Measurements from ENCODE around the gene SRRM5. TPM values are rescaled to one million over a fixed set of nuclear protein-coding genes. Genes with fewer than 3 reads are reported as not detected.

SRRM5 gene
- total and polyA plus RNA-seq, 2 of the 13 experiments (the other 11 are each of a cell fraction or from before 2014, with no cell fraction given): 0.11 to 0.16 TPM

GRCh38 chr19:43660971-43661360 is 49.1 kb downstream of the SRRM5 start (continued):
- TF ChIP-seq ZNF790 (CRISPR knock-in tag; IDR thresholded peaks at IDR 0.05; ENCODE audit: borderline replicate concordance) (no peak), HNF1A (IDR thresholded peaks at IDR 0.05; ENCODE audit: low read depth) (no peak), HNF1A (CRISPR knock-in tag; IDR thresholded peaks at IDR 0.05; ENCODE audit: borderline replicate concordance) (no peak), SSRP1 (CRISPR knock-in tag; IDR thresholded peaks at IDR 0.05) (no peak), LCORL (IDR thresholded peaks at IDR 0.05) (no peak), LCORL (CRISPR knock-in tag; IDR thresholded peaks at IDR 0.05) (no peak), DBP (CRISPR knock-in tag; IDR thresholded peaks at IDR 0.05; ENCODE audit: not compliant biosample characterization) (no peak)

GRCh38 chr19:43662487-43662886 is 50.6 kb downstream of the SRRM5 start:
- Histone ChIP-seq H3K79me2 (ENCODE audit: insufficient read depth, low read length) (no peaks in the 10 kb centered on the region), H3K27ac (ENCODE audit: extremely low read length, insufficient read depth, low read length) (no peak overlapping the region), H3K4me3 (replicated peaks in 1 of 3; ENCODE audit: insufficient read depth in 1 of 3, low read depth in 2 of 3, low read length in 3 of 3) (no peak overlapping the region), H2AFZ (ENCODE audit: low read length) (no peak overlapping the region), H3K9me3 (ENCODE audit: low read length) (no peaks in the 10 kb centered on the region), H3K4me1 (ENCODE audit: insufficient read depth, low read length) (peaks cover 2% of the 10 kb centered on the region), H3K27me3 (ENCODE audit: control insufficient read depth in 1 of 2, insufficient read depth in 2 of 2, low read length in 2 of 2) (no peaks in the 10 kb centered on the region; a peak in 1 of 5 replicates), H3K4me2 (ENCODE audit: low read depth, low read length) (no peak overlapping the region), H3K36me3 (replicated peaks in 1 of 2; ENCODE audit: control insufficient read depth in 1 of 2, insufficient read depth in 2 of 2, low read length in 2 of 2) (no peaks in the 10 kb centered on the region), H3K9ac (ENCODE audit: insufficient read depth, low read depth, low read length) (no peak overlapping the region), H4K20me1 (ENCODE audit: insufficient read depth, low read length) (no peaks in the 10 kb centered on the region)
- ChIA-PET POLR2A (no interaction called here), CTCF (ENCODE audit: low intra/inter-chr PET ratio, low total read pairs) (no interaction called here)
- TF ChIP-seq STAG1 (CRISPR knock-in tag; IDR thresholded peaks at IDR 0.05) (peak; percentile 61), RAD21 (CRISPR knock-in tag; IDR thresholded peaks at IDR 0.05) (0 out of 2 replicates have a peak, but pooled peaks have one; percentile 17), SMC3 (IDR thresholded peaks at IDR 0.05; ENCODE audit: low read length) (peak; percentile 56), ZMYM4 (CRISPR knock-in tag; IDR thresholded peaks at IDR 0.05) (no peak), ZNF362 (CRISPR knock-in tag; IDR thresholded peaks at IDR 0.05; ENCODE audit: borderline replicate concordance) (peak; percentile 92), CTCF (CRISPR knock-in tag; IDR thresholded peaks at IDR 0.05) (peak; percentile 60), TP53 (CRISPR knock-in tag; conservative IDR thresholded peaks at IDR 0.05) (no peak)
- in situ Hi-C loops (cut with HindIII; ENCODE audit: extremely low pct_ligation_motif_present, low pct_unique_long_range_greater_than_20kb) (no loop called here), intact Hi-C loops (cut with micrococcal nuclease; ENCODE audit: unreplicated experiment) (loop anchor here (10.0 kb wide), 1 partner anchor 102 kb away; no protein-coding TSS in a partner anchor)
- DNase-seq (ENCODE audit: low spot score): peak; percentile 41
- no TSS peak for BruUV-seq (replicated peaks)
- WGBS (ENCODE audit: low lambda C conversion rate): 70% methylated on average over 6 of the region's 6 CpGs
- ATAC-seq: peak; percentile 81
- FAIRE-seq: peak; percentile 47

All from HepG2 (cell line).